ENCODE results near the gene SLC9B2.

DNA sequence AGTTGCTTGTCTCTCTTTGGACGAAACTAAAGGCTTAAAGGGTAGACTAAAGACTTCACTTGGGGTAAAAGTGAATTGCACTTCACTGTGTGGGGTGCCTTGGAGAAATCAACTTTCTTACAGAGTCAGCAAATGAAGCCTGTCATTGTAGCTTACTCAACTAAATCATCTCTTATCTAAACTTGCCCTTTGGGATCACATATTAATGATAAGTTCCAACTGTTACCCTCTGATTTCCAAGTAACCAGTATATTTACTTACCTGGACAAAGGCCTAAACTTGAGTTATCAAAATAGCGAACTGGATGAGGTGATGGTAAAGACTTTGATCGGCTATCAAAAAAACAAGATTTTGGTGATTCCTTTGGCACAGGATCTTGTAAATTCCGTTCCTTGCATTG lies 32.0 kb upstream of the SLC9B2 start:
- TF ChIP-seq, protein P1, sequence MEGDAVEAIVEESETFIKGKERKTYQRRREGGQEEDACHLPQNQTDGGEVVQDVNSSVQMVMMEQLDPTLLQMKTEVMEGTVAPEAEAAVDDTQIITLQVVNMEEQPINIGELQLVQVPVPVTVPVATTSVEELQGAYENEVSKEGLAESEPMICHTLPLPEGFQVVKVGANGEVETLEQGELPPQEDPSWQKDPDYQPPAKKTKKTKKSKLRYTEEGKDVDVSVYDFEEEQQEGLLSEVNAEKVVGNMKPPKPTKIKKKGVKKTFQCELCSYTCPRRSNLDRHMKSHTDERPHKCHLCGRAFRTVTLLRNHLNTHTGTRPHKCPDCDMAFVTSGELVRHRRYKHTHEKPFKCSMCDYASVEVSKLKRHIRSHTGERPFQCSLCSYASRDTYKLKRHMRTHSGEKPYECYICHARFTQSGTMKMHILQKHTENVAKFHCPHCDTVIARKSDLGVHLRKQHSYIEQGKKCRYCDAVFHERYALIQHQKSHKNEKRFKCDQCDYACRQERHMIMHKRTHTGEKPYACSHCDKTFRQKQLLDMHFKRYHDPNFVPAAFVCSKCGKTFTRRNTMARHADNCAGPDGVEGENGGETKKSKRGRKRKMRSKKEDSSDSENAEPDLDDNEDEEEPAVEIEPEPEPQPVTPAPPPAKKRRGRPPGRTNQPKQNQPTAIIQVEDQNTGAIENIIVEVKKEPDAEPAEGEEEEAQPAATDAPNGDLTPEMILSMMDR (IDR thresholded peaks at IDR 0.05): no peak
- TF ChIP-seq POLR2A (IDR thresholded peaks at IDR 0.05) (no peak), POLR2AphosphoS5 (IDR thresholded peaks at IDR 0.05) (no peak), EP300 (IDR thresholded peaks at IDR 0.05) (no peak)

Measured in suprapubic skin (tissue), 4 donors.